ENCODE results near the gene SCP2D1. TPM values are rescaled to one million over a fixed set of nuclear protein-coding genes. Genes with fewer than 3 reads are reported as not detected.

SCP2D1 gene
- total and polyA plus RNA-seq, 2 donors (not counting 1 experiment from before 2014, with no cell fraction given) = not detected

GRCh38 chr20:18855882-18856281 lies 42.3 kb downstream of the SCP2D1 start:
- Histone ChIP-seq H3K4me1 (ENCODE audit: control insufficient read depth, extremely low read depth, insufficient read depth, low read length) (no peaks in the 10 kb centered on the region), H3K79me2 (ENCODE audit: control insufficient read depth, insufficient read depth, low read length) (no peaks in the 10 kb centered on the region), H4K20me1 (ENCODE audit: control insufficient read depth, extremely low read depth, insufficient read depth, low read length) (no peaks in the 10 kb centered on the region), H3K9me3 (ENCODE audit: control insufficient read depth, insufficient read depth, low read depth, low read length) (no peaks in the 10 kb centered on the region), H3K4me2 (ENCODE audit: extremely low read depth, insufficient read depth, low read length) (no peak overlapping the region), H3K36me3 (ENCODE audit: control insufficient read depth, insufficient read depth, low read length) (no peaks in the 10 kb centered on the region), H2AFZ (ENCODE audit: low read length) (no peak overlapping the region), H3K4me3 (replicated peaks in 1 of 4; ENCODE audit: control extremely low read depth in 1 of 4, insufficient read depth in 1 of 4, low read depth in 3 of 4, low read length in 4 of 4) (no peak overlapping the region), H3K27me3 (ENCODE audit: control insufficient read depth, insufficient read depth, low read length) (no peaks in the 10 kb centered on the region), H3K27ac (ENCODE audit: insufficient read depth, low read length) (no peak overlapping the region), H3K9ac (ENCODE audit: insufficient read depth, low read length) (no peak overlapping the region)
- TF ChIP-seq CTCF (conservative IDR thresholded peaks at IDR 0.05 in 1 of 2, IDR thresholded peaks at IDR 0.05 in 1 of 2; ENCODE audit: low read depth in 1 of 2, low read length in 2 of 2) = no peak
- no peak for TF ChIP-seq EZH2 (IDR thresholded peaks at IDR 0.05; ENCODE audit: low read length, missing control alignments)
- no peak for DNase-seq (ENCODE audit: low read depth in 2 of 2)

- no peaks in the 10 kb centered on the region for H3K27me3 ChIP-seq (ENCODE audit: control insufficient read depth, insufficient read depth, low read length)
- no peaks in the 10 kb centered on the region for H3K4me1 ChIP-seq (ENCODE audit: control insufficient read depth, extremely low read depth, insufficient read depth, low read length)
- H4K20me1 ChIP-seq (ENCODE audit: control insufficient read depth, extremely low read depth, insufficient read depth, low read length) = no peaks in the 10 kb centered on the region
- no peak overlapping the region for H3K9ac ChIP-seq (ENCODE audit: insufficient read depth, low read length)
- no peaks in the 10 kb centered on the region for H3K79me2 ChIP-seq (ENCODE audit: control insufficient read depth, insufficient read depth, low read length)
- H3K36me3 ChIP-seq (ENCODE audit: control insufficient read depth, insufficient read depth, low read length) = no peaks in the 10 kb centered on the region
- TF ChIP-seq CTCF (conservative IDR thresholded peaks at IDR 0.05 in 1 of 2, IDR thresholded peaks at IDR 0.05 in 1 of 2; ENCODE audit: low read depth in 1 of 2, low read length in 2 of 2) (no peak), EZH2 (IDR thresholded peaks at IDR 0.05; ENCODE audit: low read length, missing control alignments) (no peak)
- H3K4me2 ChIP-seq (ENCODE audit: extremely low read depth, insufficient read depth, low read length) = no peak overlapping the region
- H3K9me3 ChIP-seq (ENCODE audit: control insufficient read depth, insufficient read depth, low read depth, low read length) = no peaks in the 10 kb centered on the region
- H2AFZ ChIP-seq (ENCODE audit: low read length) = no peak overlapping the region
- no peak for DNase-seq (ENCODE audit: low read depth in 2 of 2)
- H3K27ac ChIP-seq (ENCODE audit: insufficient read depth, low read length) = no peak overlapping the region
- H3K4me3 ChIP-seq (replicated peaks in 1 of 4; ENCODE audit: control extremely low read depth in 1 of 4, insufficient read depth in 1 of 4, low read depth in 3 of 4, low read length in 4 of 4) = no peak overlapping the region
These were observed 43.3 kb downstream of the SCP2D1 start for GRCh38 chr20:18856873-18857272.

GRCh38 chr20:18857640-18858039 lies 44.1 kb downstream of the SCP2D1 start:
- Histone ChIP-seq H3K9me3 (ENCODE audit: control insufficient read depth, insufficient read depth, low read depth, low read length) (no peaks in the 10 kb centered on the region), H3K27ac (ENCODE audit: insufficient read depth, low read length) (no peak overlapping the region), H3K36me3 (ENCODE audit: control insufficient read depth, insufficient read depth, low read length) (no peaks in the 10 kb centered on the region), H3K27me3 (ENCODE audit: control insufficient read depth, insufficient read depth, low read length) (no peaks in the 10 kb centered on the region), H3K4me3 (replicated peaks in 1 of 4; ENCODE audit: control extremely low read depth in 1 of 4, insufficient read depth in 1 of 4, low read depth in 3 of 4, low read length in 4 of 4) (no peak overlapping the region), H4K20me1 (ENCODE audit: control insufficient read depth, extremely low read depth, insufficient read depth, low read length) (no peaks in the 10 kb centered on the region), H3K9ac (ENCODE audit: insufficient read depth, low read length) (no peak overlapping the region), H3K4me1 (ENCODE audit: control insufficient read depth, extremely low read depth, insufficient read depth, low read length) (no peaks in the 10 kb centered on the region), H2AFZ (ENCODE audit: low read length) (no peak overlapping the region), H3K79me2 (ENCODE audit: control insufficient read depth, insufficient read depth, low read length) (no peaks in the 10 kb centered on the region), H3K4me2 (ENCODE audit: extremely low read depth, insufficient read depth, low read length) (no peak overlapping the region)
- no peak for TF ChIP-seq CTCF (conservative IDR thresholded peaks at IDR 0.05 in 1 of 2, IDR thresholded peaks at IDR 0.05 in 1 of 2; ENCODE audit: low read depth in 1 of 2, low read length in 2 of 2)
- TF ChIP-seq EZH2 (IDR thresholded peaks at IDR 0.05; ENCODE audit: low read length, missing control alignments) = no peak
- DNase-seq (ENCODE audit: low read depth in 2 of 2) = peak in 1 of 2 donors; percentile 3

All from fibroblast of lung (primary cell).